Parathyroid adenoma (tissue), 2 donors: Measurements from ENCODE around the gene MKRN1.

Experiments
- H2AFZ ChIP-seq: fragments of 300-600 bp; sonication (generic); one replicate; pipeline ENCODE4 v1.7.0; 2017; ENCODE audit warnings: antibody characterized with exemption, mild to moderate bottlenecking
- H3K27ac ChIP-seq: fragments of 300-600 bp; sonication (generic); one replicate; pipeline ENCODE4 v1.7.0; 2017
- H3K27me3 ChIP-seq: fragments of 300-600 bp; sonication (generic); one replicate; pipeline ENCODE4 v1.7.0; 2017; ENCODE audit warnings: low read length; ENCODE audit not compliant: control insufficient read depth, insufficient read depth
- H3K36me3 ChIP-seq: fragments of 300-600 bp; sonication (generic); one replicate; pipeline ENCODE4 v1.7.0; 2017; ENCODE audit warnings: low read length; ENCODE audit not compliant: control insufficient read depth, insufficient read depth
- H3K4me1 ChIP-seq: fragments of 300-600 bp; sonication (generic); one replicate; pipeline ENCODE4 v1.7.0; 2017; ENCODE audit warnings: control low read depth
- H3K4me2 ChIP-seq: fragments of 300-600 bp; sonication (generic); one replicate; pipeline ENCODE4 v1.7.0; 2017; ENCODE audit warnings: low read length
- H3K4me3 ChIP-seq: fragments of 300-600 bp; sonication (generic); one replicate; pipeline ENCODE4 v1.7.0; 2017; ENCODE audit warnings: low read depth, low read length
- H3K79me2 ChIP-seq: fragments of 300-600 bp; sonication (generic); one replicate; pipeline ENCODE4 v1.7.0; 2017; ENCODE audit warnings: control low read depth
- H3K9ac ChIP-seq: fragments of 300-600 bp; sonication (generic); one replicate; pipeline ENCODE4 v1.7.0; 2017; ENCODE audit warnings: mild to moderate bottlenecking
- H3K9me3 ChIP-seq: fragments of 300-600 bp; sonication (generic); one replicate; pipeline ENCODE4 v1.7.0; 2017; ENCODE audit warnings: low read length; ENCODE audit not compliant: control insufficient read depth
- CTCF ChIP-seq: fragments of 300-600 bp; sonication (generic); IDR thresholded peaks from one replicate; pipeline ENCODE4 v1.7.0; 2017; ENCODE audit warnings: antibody characterized with exemption, mild to moderate bottlenecking
- donor health status: primary hyperparathyroidism.

Gene MKRN1

GRCh38 chr7:140441519-140441918, 37.8 kb downstream of the MKRN1 start:
- Histone ChIP-seq H3K4me2 (no peak overlapping the region), H2AFZ (no peak overlapping the region), H3K4me1 (no peaks in the 10 kb centered on the region), H3K9me3 (no peaks in the 10 kb centered on the region), H3K27ac (no peak overlapping the region), H3K27me3 (no peaks in the 10 kb centered on the region), H3K9ac (no peak overlapping the region), H3K4me3 (no peak overlapping the region), H3K79me2 (no peaks in the 10 kb centered on the region), H3K36me3 (no peaks in the 10 kb centered on the region)
- no peak for TF ChIP-seq CTCF

GRCh38 chr7:140440593-140440992, 38.7 kb downstream of the MKRN1 start:
- H3K4me3 ChIP-seq, result no peak overlapping the region
- no peaks in the 10 kb centered on the region for H3K9me3 ChIP-seq
- H3K79me2 ChIP-seq, result no peaks in the 10 kb centered on the region
- no peak overlapping the region for H3K9ac ChIP-seq
- H2AFZ ChIP-seq, result no peak overlapping the region
- H3K36me3 ChIP-seq, result no peaks in the 10 kb centered on the region
- H3K27ac ChIP-seq, result no peak overlapping the region
- TF ChIP-seq CTCF, result no peak
- H3K27me3 ChIP-seq, result no peaks in the 10 kb centered on the region
- H3K4me2 ChIP-seq, result no peak overlapping the region
- H3K4me1 ChIP-seq, result no peaks in the 10 kb centered on the region

GRCh38 chr7:140439359-140439758, 39.9 kb downstream of the MKRN1 start:
- H3K27me3 ChIP-seq, result no peaks in the 10 kb centered on the region
- no peak overlapping the region for H3K9ac ChIP-seq
- H3K27ac ChIP-seq, result no peak overlapping the region
- no peaks in the 10 kb centered on the region for H3K36me3 ChIP-seq
- no peak overlapping the region for H2AFZ ChIP-seq
- H3K4me1 ChIP-seq, result no peaks in the 10 kb centered on the region
- TF ChIP-seq CTCF, result no peak
- no peaks in the 10 kb centered on the region for H3K9me3 ChIP-seq
- H3K4me3 ChIP-seq, result no peak overlapping the region
- H3K4me2 ChIP-seq, result no peak overlapping the region
- no peaks in the 10 kb centered on the region for H3K79me2 ChIP-seq

- Histone ChIP-seq H3K36me3 (no peaks in the 10 kb centered on the region), H3K27me3 (no peaks in the 10 kb centered on the region), H3K79me2 (no peaks in the 10 kb centered on the region), H2AFZ (peak overlapping the region; percentile 30), H3K9ac (no peak overlapping the region), H3K4me3 (no peak overlapping the region), H3K27ac (no peak overlapping the region), H3K4me2 (no peak overlapping the region), H3K9me3 (no peaks in the 10 kb centered on the region), H3K4me1 (peaks cover 5% of the 10 kb centered on the region)
- no peak for TF ChIP-seq CTCF
Measured at GRCh38 chr7:140435252-140435895, 43.9 kb downstream of the MKRN1 start.

- H3K27ac ChIP-seq, result no peak overlapping the region
- TF ChIP-seq CTCF, result no peak
- no peaks in the 10 kb centered on the region for H3K36me3 ChIP-seq
- no peak overlapping the region for H3K4me2 ChIP-seq
- peak overlapping the region; percentile 43 for H2AFZ ChIP-seq
- no peaks in the 10 kb centered on the region for H3K27me3 ChIP-seq
- peaks cover 5% of the 10 kb centered on the region for H3K4me1 ChIP-seq
- H3K9ac ChIP-seq, result no peak overlapping the region
- H3K9me3 ChIP-seq, result no peaks in the 10 kb centered on the region
- no peak overlapping the region for H3K4me3 ChIP-seq
- no peaks in the 10 kb centered on the region for H3K79me2 ChIP-seq
Measured at GRCh38 chr7:140433396-140433795, 45.9 kb downstream of the MKRN1 start.
